Panc1 (cell line): Measurements from ENCODE around the gene MFSD6. TPM values are rescaled to one million over a fixed set of nuclear protein-coding genes. Genes with fewer than 3 reads are reported as not detected.

ENCODE experiments used
- ATAC-seq: fragments of 200-7000 bp; cut with Tn5 transposase; 2 replicates; pipeline ENCODE4 v1.9.1; 2020; ENCODE audit warnings: mild to moderate bottlenecking, moderate library complexity
- BruUV-seq: library from RNA; stranded (reverse); fragments of 400-500 nt; replicated peaks from 2 replicates; lab custom pipeline; 2021; lab: Mats Ljungman, UMichigan
- CTCF ChIA-PET: fragments of 300-600 bp; sonication (Branson Sonifier 250); formaldehyde crosslinking; loops from one replicate; lab custom pipeline; 2022; ENCODE audit warnings: antibody characterized with exemption; lab: Charles Lee
- POLR2A ChIA-PET: fragments of 300-600 bp; sonication (Branson Sonifier 250); formaldehyde crosslinking; loops from one replicate; lab custom pipeline; 2022; ENCODE audit warnings: antibody characterized with exemption; lab: Charles Lee
- DNase-seq: peaks from one replicate; pipeline ENCODE4 v3.0.0-alpha.2; 2010; ENCODE audit warnings: low read depth, low spot score
- H3K27ac ChIP-seq: 2 replicates; pipeline ENCODE4 v1.5.1; 2011; ENCODE audit warnings: mild to moderate bottlenecking, low read length, inconsistent platforms
- H3K27me3 ChIP-seq: fragments of 200-500 bp; sonication (Bioruptor generic); 2 replicates; pipeline ENCODE4 v1.6.0; 2014; ENCODE audit warnings: low read length, inconsistent platforms; ENCODE audit not compliant: control insufficient read depth, insufficient read depth
- H3K36me3 ChIP-seq: fragments of 200-500 bp; sonication (Bioruptor generic); 2 replicates; pipeline ENCODE4 v1.5.1; 2014; ENCODE audit warnings: inconsistent platforms, mild to moderate bottlenecking, low read length, moderate library complexity; ENCODE audit not compliant: control insufficient read depth, insufficient read depth
- H3K4me1 ChIP-seq: 2 replicates; pipeline ENCODE4 v1.5.1; 2011; ENCODE audit warnings: inconsistent platforms, mild to moderate bottlenecking, low read length, moderate library complexity; ENCODE audit not compliant: control insufficient read depth, insufficient read depth
- H3K4me3 ChIP-seq, 2 experiments: 2 replicates each; pipeline ENCODE4 v1.5.1; 2011 to 2012; ENCODE audit warnings: low read depth in 2 of 2, low read length in 2 of 2, mild to moderate bottlenecking in 2 of 2, inconsistent platforms in 1 of 2, moderate library complexity in 1 of 2
- H3K9me3 ChIP-seq: fragments of 200-500 bp; sonication (Bioruptor generic); 2 replicates; pipeline ENCODE4 v1.5.1; 2014; ENCODE audit warnings: low read depth, mild to moderate bottlenecking, inconsistent platforms, low read length, moderate library complexity; ENCODE audit not compliant: control insufficient read depth, insufficient read depth
- POLR2AphosphoS5 ChIP-seq: IDR thresholded peaks from 2 replicates; pipeline ENCODE4 v1.6.1; 2012; ENCODE audit warnings: mild to moderate bottlenecking, low read depth, low read length, moderate library complexity
- SIN3A ChIP-seq: IDR thresholded peaks from 2 replicates; pipeline ENCODE4 v1.6.1; 2012; ENCODE audit warnings: low read depth, mild to moderate bottlenecking, low read length, moderate library complexity, borderline replicate concordance; ENCODE audit not compliant: insufficient read depth
- TCF7L2 ChIP-seq: IDR thresholded peaks from 2 replicates; pipeline ENCODE4 v1.6.1; 2011; ENCODE audit warnings: mild to moderate bottlenecking, low read depth, low read length, inconsistent platforms
- in situ Hi-C: cut with HindIII; loops from 2 replicates; pipeline ENCODE4 v1.10.0; 2016; ENCODE audit warnings: low sequenced_read_pairs, low pct_unique_long_range_greater_than_20kb
- intact Hi-C: fragments of 100-400 bp; cut with micrococcal nuclease; formaldehyde crosslinking; loops from one replicate; pipeline ENCODE4 v1.10.0; 2022; ENCODE audit not compliant: unreplicated experiment
- total RNA-seq: library from RNA; stranded (reverse); gene quantifications from one replicate; pipeline ENCODE4 v1.2.1, GENCODE V29; 2021; ENCODE audit not compliant: unreplicated experiment
- TF ChIP-seq, protein P1 (sequence below): fragments of 450-650 bp; IDR thresholded peaks from 2 replicates; pipeline ENCODE4 v1.5.1; 2017; ENCODE audit warnings: mild to moderate bottlenecking
- TF ChIP-seq, protein P2 (sequence below), 2 experiments: IDR thresholded peaks; 2 replicates each; pipeline ENCODE4 v1.6.1; 2011 to 2012; ENCODE audit warnings: low read depth in 2 of 2, control low read depth in 1 of 2, low read length in 1 of 2, mild to moderate bottlenecking in 1 of 2, moderate library complexity in 1 of 2; ENCODE audit not compliant: insufficient read depth in 1 of 2

MFSD6 gene
- total RNA-seq, 1 experiment from 2014 or later = 10.4 TPM

DNA sequence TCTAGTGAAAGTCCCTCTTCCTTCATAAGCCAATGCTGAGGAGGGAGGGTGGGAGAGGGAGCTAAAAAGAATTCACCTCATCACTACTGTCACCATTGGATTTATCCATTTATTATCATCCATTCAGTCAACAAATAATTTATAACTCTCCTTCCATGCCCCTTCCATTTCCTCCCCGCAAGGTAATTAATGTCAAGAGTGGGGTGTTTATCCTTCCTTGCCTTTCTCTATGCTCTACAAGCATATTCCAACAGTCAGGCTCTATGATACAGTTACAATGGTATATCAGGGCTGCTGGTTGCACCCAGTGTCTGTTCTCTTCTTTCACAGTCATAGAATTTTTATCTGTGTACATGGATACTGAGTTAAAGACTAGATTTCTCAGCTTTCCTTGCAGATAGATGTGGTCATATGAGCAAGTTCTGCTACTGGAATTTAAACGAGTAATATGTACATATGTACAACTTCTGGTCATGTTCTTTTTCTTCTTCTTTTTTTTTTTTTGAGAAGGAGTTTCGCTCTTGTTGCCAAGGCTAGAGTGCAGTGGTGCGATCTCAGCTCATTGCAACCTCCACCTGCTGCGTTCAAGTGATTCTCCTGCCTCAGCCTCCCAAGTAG is 5.1 kb upstream of the MFSD6 start:
- DNase-seq (no peak), ATAC-seq (no peak)
- BruUV-seq = no TSS peak
- POLR2A ChIA-PET = no interaction called here
- peaks cover 3% of the 10 kb centered on the region; the same call in 1 of the 2 replicates for H3K4me1 ChIP-seq
- no peaks in the 10 kb centered on the region for H3K9me3 ChIP-seq
- intact Hi-C loops (no loop called here), in situ Hi-C loops (no loop called here)
- H3K27me3 ChIP-seq = peaks cover 4% of the 10 kb centered on the region; the same call in 1 of the 2 replicates
- H3K36me3 ChIP-seq = no peaks in the 10 kb centered on the region
- CTCF ChIA-PET = no interaction called here
- no peak overlapping the region for H3K4me3 ChIP-seq
- TF ChIP-seq, protein P1, sequence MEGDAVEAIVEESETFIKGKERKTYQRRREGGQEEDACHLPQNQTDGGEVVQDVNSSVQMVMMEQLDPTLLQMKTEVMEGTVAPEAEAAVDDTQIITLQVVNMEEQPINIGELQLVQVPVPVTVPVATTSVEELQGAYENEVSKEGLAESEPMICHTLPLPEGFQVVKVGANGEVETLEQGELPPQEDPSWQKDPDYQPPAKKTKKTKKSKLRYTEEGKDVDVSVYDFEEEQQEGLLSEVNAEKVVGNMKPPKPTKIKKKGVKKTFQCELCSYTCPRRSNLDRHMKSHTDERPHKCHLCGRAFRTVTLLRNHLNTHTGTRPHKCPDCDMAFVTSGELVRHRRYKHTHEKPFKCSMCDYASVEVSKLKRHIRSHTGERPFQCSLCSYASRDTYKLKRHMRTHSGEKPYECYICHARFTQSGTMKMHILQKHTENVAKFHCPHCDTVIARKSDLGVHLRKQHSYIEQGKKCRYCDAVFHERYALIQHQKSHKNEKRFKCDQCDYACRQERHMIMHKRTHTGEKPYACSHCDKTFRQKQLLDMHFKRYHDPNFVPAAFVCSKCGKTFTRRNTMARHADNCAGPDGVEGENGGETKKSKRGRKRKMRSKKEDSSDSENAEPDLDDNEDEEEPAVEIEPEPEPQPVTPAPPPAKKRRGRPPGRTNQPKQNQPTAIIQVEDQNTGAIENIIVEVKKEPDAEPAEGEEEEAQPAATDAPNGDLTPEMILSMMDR = no peak
- TF ChIP-seq POLR2AphosphoS5 = no peak
- no peak for TF ChIP-seq SIN3A
- H3K27ac ChIP-seq = no peak overlapping the region

DNA sequence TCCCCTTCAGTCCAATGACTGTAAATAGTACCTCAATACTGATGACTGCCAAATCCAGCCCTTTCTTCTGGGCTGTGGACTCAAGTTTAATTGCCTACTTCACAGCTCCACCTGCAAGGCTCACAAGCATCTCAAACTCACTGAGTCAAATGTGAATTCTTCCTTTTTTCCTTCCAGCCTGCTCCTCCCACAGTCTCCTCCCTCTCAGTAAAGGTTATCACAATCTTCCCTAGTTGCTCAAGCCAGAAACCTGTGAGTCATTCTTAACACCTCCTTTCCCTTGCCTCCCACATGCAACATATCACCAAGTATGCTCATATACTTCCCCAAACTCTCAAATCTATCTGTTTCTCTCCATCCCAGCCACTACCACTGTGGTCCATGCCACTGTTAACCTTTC is 3.7 kb upstream of the MFSD6 start:
- Histone ChIP-seq H3K9me3 (no peaks in the 10 kb centered on the region), H3K27me3 (peaks cover 9% of the 10 kb centered on the region), H3K4me1 (peaks cover 6% of the 10 kb centered on the region), H3K27ac (no peak overlapping the region), H3K36me3 (no peaks in the 10 kb centered on the region), H3K4me3 (no peak overlapping the region)
- ChIA-PET POLR2A (no interaction called here), CTCF (no interaction called here)
- no peak for TF ChIP-seq TCF7L2
- TF ChIP-seq, protein P2, sequence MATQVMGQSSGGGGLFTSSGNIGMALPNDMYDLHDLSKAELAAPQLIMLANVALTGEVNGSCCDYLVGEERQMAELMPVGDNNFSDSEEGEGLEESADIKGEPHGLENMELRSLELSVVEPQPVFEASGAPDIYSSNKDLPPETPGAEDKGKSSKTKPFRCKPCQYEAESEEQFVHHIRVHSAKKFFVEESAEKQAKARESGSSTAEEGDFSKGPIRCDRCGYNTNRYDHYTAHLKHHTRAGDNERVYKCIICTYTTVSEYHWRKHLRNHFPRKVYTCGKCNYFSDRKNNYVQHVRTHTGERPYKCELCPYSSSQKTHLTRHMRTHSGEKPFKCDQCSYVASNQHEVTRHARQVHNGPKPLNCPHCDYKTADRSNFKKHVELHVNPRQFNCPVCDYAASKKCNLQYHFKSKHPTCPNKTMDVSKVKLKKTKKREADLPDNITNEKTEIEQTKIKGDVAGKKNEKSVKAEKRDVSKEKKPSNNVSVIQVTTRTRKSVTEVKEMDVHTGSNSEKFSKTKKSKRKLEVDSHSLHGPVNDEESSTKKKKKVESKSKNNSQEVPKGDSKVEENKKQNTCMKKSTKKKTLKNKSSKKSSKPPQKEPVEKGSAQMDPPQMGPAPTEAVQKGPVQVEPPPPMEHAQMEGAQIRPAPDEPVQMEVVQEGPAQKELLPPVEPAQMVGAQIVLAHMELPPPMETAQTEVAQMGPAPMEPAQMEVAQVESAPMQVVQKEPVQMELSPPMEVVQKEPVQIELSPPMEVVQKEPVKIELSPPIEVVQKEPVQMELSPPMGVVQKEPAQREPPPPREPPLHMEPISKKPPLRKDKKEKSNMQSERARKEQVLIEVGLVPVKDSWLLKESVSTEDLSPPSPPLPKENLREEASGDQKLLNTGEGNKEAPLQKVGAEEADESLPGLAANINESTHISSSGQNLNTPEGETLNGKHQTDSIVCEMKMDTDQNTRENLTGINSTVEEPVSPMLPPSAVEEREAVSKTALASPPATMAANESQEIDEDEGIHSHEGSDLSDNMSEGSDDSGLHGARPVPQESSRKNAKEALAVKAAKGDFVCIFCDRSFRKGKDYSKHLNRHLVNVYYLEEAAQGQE (IDR thresholded peaks at IDR 0.05; ENCODE audit: insufficient read depth in 1 of 2, low read depth in 2 of 2, low read length in 1 of 2) = no peak
- TF ChIP-seq, protein P1 = no peak
- TF ChIP-seq SIN3A = no peak
- no peak for TF ChIP-seq POLR2AphosphoS5
- in situ Hi-C loops = no loop called here
- ATAC-seq (no peak), DNase-seq (no peak)
- BruUV-seq = no TSS peak
- intact Hi-C loops = no loop called here
